Left colon (tissue), 2 donors: ENCODE measurements around the gene OR51G2. TPM values are rescaled to one million over a fixed set of nuclear protein-coding genes. Genes with fewer than 3 reads are reported as not detected.
"Not testable (repeated sequence)": the region's sequence is repeated elsewhere in the genome, so short reads cannot be mapped to it uniquely, and the experiment has no call there.

Experiments
- ATAC-seq: fragments of 200-7000 bp; cut with Tn5 transposase; one replicate; pipeline ENCODE4 v1.9.1; 2020; ENCODE audit warnings: mild to moderate bottlenecking, moderate library complexity
- DNase-seq, 2 donors: peaks; one replicate each; pipeline ENCODE4 v3.0.0-alpha.2; 2020
- intact Hi-C, 2 donors: fragments of 100-400 bp; cut with DNase I in 1 of 2; cut with micrococcal nuclease in 1 of 2; formaldehyde crosslinking; loops; one replicate each; pipeline versions ENCODE4 v1.11.2 to v1.14.0; 2022; cut with DNase I, micrococcal nuclease
- long read RNA-seq: library from polyadenylated mRNA; unstranded; transcript quantifications from one replicate; pipeline ENCODE4 v2.0.0, GENCODE V29; 2021
- total RNA-seq, 2 donors: library from RNA; stranded (reverse); fragmentation: NEBNext Ultra II Directional; extraction: Animal tissue kit (Norgen Biotek cat#: 25700); gene quantifications; one replicate each; pipeline ENCODE4 v1.2.1, GENCODE V29; 2021
- donor health status: DM: no; HTN: no; CAD: no.
- donor health status: DM: yes; HTN: yes; CAD: no.

OR51G2 gene
- total RNA-seq: not detected
- long read RNA-seq: 0 reads

DNA sequence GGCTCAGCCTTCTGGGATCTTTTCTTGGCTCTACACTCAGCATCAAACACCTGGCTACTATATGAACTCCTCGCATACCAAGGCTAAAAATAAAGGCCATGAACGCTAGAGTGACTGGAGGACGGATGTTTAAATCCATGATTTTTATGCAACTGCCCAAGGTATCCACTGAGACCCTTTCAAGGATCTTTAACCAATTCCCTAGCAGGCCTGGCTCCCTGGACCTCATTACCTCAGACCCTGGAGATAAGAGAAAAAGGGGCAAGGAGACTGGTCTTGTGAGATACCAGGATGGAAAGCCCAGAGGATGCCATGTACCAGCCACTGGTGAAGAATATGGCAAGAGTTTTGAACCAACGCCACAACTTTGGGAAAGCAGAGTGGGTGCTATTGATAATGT lies at the start of gene OR51G2:
TSS of gene OR51G2 (minus strand) at position 101 of the 400 bp plus-strand sequence. CDS start 3,687 bp downstream, outside the sequence.
- ATAC-seq: no peak
- DNase-seq: no peak
- intact Hi-C loops: no loop called here

DNA sequence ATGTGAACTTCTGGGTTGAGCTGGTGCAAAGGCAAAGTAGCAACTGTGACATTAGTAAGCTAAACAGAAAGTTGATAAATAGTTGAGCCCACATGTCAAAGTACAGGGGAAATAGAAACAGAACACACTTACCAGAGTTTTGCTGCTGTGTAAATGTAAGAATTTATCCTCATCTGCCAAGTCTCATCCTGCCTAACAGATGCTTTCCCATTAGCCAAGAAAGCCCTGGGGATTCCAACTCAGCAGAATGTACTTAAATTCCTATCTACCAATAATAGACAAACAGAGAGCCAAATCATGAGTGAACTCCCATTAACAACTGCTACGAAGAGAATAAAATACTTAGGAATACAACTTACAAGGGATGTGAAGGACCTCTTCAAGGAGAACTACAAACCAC lies 43.7 kb upstream of the OR51G2 start:
- intact Hi-C loops: no loop called here
- no peak for ATAC-seq
- DNase-seq: no peak

DNA sequence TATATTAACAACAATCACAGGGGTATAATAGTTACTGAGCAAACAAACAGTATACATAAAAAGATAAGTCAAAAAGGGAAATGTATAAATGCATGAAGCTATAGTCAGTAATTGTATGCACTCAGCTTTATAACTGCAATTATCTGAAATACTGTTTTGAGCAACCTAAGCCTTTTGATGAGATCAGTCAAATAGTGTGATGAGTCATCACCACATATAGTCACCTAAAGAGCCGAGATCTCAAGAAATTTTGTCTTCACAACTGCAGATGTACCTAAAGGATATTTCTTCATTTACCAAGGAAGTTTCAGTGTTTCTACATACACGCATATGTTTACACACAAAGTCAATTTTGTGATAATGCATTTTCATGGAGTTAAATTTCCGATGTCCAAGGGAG lies 41.7 kb upstream of the OR51G2 start:
- no peak for DNase-seq
- intact Hi-C loops: no loop called here
- peak; percentile 24 for ATAC-seq

- peak; percentile 37 for ATAC-seq
- intact Hi-C loops: no loop called here
- DNase-seq: no peak
These were observed 38.2 kb upstream of the OR51G2 start for GRCh38 chr11:4957396-4957795.

DNA sequence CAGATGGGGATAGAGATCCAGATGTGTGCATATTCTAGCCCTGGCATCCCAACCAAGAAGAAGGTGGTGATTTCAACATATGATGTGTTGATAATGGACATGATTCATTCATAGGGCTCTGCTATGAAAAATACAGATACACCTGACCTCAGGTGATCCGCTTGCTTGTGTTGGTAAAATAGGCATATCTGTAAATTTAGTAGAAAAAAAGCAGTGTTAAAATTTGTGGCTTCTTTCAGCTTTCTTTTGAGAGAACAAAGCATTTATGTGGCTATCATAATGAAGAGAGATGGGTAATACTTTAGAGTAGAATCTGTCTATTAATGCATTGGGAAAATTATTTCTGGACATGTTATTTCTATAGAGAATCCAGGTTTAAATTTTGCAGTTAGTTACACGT lies 36.5 kb upstream of the OR51G2 start, which contains the start of gene OR51A2:
TSS of gene OR51A2 (minus strand) at position 101 of the 400 bp plus-strand sequence. CDS start at position 101, 0 bp downstream.
- DNase-seq, intact Hi-C loops, ATAC-seq: not testable (repeated sequence)

- ATAC-seq (no peak), DNase-seq (no peak)
- intact Hi-C loops: no loop called here
These were observed 28.4 kb upstream of the OR51G2 start, which contains the start of gene OR51A4 for GRCh38 chr11:4947505-4947904. Gene OR51A4, minus strand, starts transcription at chr11:4947605. Its CDS starts 505 bp downstream, at chr11:4947100.

GRCh38 chr11:4936745-4937144 lies 17.6 kb upstream of the OR51G2 start:
- DNase-seq: no peak
- intact Hi-C loops: no loop called here
- ATAC-seq: no peak

DNA sequence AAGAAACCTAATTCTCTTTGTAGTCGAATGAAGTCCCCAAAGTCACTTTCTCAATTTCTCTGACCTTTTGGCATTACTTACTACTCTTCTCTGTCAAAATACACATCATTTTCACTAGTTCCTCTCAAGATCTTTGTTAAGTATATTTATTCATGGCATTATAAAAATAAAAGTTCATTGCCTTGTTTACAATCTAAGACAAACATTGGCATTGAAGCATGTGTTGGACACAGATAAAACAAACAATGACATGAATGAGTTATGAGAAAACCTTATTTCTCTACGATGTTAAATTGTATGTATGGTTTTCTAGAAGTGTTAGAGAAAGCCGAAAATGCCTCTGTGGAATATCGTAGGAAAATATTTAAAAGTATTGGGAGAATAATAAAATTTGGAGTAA lies 13.6 kb upstream of the OR51G2 start:
- intact Hi-C loops: no loop called here
- ATAC-seq (no peak), DNase-seq (no peak)

DNA sequence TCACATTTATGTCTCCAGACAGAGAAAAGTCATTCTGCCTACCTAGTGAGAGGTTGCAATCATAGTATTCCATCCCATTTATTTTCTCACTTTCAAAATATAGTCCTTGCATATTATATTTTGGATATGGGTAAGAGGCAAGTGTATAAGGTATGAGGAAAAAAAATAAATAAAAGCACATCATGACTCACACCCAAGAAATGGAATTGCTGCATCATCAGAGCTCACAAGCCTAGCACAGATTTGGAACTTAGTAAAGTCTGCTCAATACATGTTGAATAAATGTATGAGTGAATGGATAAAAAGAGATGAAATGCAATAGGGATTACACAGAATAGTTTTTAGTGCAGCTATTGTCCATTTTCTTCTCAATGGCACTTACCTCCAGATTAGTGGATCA lies 7.5 kb upstream of the OR51G2 start:
- intact Hi-C loops: no loop called here
- ATAC-seq: no peak
- no peak for DNase-seq

DNA sequence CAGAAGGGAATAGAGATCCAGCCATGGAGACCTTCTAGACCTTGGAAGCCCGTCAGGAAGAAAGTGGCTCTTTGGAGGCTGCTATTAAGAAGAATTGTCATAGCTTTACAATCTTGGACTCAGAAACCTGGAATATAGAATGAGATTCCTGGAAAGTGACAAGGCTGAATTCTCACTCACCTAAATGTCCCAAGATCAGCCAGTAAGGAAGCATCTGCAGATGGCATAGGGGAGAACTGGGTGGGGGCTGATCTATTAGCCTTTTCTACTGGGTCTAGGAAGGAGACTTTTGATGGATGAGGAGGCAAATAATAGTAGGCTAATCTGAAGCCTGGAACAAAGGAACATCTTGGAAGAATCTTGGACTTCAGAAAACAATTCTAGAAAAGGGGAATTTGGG lies 5.1 kb upstream of the OR51G2 start, which contains the start of gene OR51G1:
TSS of gene OR51G1 (minus strand) at position 101 of the 400 bp plus-strand sequence. CDS start at position 101, 0 bp downstream.
- intact Hi-C loops: no loop called here
- no peak for DNase-seq
- ATAC-seq: no peak

- DNase-seq: no peak
- intact Hi-C loops: no loop called here
- ATAC-seq: no peak
These were observed 3.2 kb upstream of the OR51G2 start for GRCh38 chr11:4922304-4922703.

GRCh38 chr11:4921796-4922195 lies 2.6 kb upstream of the OR51G2 start:
- no peak for ATAC-seq
- DNase-seq: no peak
- intact Hi-C loops: no loop called here

GRCh38 chr11:4916581-4916980 lies 2.6 kb downstream of the OR51G2 start:
- DNase-seq: no peak
- no peak for ATAC-seq
- intact Hi-C loops: no loop called here

- intact Hi-C loops: no loop called here
- no peak for ATAC-seq
These were observed 15.7 kb downstream of the OR51G2 start, which contains the start of gene OR51A7 for GRCh38 chr11:4903484-4903883. Gene OR51A7, plus strand, starts transcription at chr11:4903783. Its CDS starts 3,587 bp downstream, at chr11:4907370.

GRCh38 chr11:4891996-4892640 lies 27.0 kb downstream of the OR51G2 start:
- intact Hi-C loops: no loop called here
- DNase-seq (no peak), ATAC-seq (peak; percentile 21)

More at GRCh38 chr11:4903484-4903883, 15.7 kb downstream of the OR51G2 start, which contains the start of gene OR51A7:
- no peak for DNase-seq

DNA sequence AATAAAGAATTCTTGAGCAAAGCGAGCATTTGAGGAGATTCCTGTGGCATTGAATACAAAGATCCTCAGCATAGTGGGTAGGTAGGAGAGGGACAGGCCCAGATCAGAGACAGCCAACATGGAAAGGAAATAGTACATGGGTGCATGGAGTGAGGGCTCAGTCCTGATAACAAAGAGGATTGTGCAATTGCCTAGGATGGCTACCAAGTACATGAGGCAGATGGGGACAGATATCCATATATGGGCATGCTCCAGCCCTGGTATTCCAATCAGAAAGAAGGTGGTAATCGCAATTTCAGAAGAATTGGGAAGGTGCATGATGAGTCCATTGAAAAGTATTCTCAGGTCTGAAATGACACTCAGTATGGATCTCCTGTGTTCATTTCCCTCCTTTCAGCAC lies 28.9 kb downstream of the OR51G2 start:
- intact Hi-C loops: no loop called here
- DNase-seq: no peak
- ATAC-seq: no peak

- intact Hi-C loops: no loop called here
- no peak for ATAC-seq
These were observed 31.6 kb downstream of the OR51G2 start for GRCh38 chr11:4887591-4887990.

GRCh38 chr11:4886186-4886585 lies 33.0 kb downstream of the OR51G2 start:
- DNase-seq (no peak), ATAC-seq (peak; percentile 92)
- intact Hi-C loops: no loop called here

More at GRCh38 chr11:4887591-4887990, 31.6 kb downstream of the OR51G2 start:
- DNase-seq: no peak

DNA sequence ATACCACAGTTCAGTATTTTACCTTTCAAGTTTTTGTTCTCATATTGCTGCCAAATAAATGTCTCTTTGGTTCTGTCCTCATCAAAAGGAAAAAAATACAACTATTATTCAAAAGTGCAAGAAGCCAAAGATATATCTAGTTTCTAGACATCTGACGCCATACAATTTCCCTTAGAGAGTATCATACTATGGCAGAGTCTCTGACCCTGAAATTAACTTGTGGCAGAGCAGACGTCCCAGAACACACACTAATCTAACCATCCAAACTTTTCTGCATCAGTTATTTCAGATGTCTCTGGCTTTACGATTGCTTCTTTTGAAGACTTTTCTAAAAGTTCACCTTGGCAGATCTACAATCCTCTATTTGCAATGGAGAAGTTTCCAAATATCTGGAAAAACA lies 34.8 kb downstream of the OR51G2 start:
- DNase-seq: no peak
- intact Hi-C loops: no loop called here
- ATAC-seq: no peak

DNA sequence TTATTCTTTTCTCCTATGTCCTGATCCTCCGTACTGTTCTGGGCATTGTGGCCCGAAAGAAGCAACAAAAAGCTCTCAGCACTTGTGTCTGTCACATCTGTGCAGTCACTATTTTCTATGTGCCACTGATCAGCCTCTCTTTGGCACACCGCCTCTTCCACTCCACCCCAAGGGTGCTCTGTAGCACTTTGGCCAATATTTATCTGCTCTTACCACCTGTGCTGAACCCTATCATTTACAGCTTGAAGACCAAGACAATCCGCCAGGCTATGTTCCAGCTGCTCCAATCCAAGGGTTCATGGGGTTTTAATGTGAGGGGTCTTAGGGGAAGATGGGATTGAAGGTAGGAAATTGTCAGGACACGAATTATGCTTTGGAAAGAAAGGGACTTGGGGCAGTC lies 36.6 kb downstream of the OR51G2 start:
- ATAC-seq (no peak), DNase-seq (no peak)
- intact Hi-C loops: no loop called here
